Colon (tissue), 2 donors: ENCODE measurements around the gene SEMA4C.

Experiments
- FAIRE-seq: peaks from 2 replicates; lab custom pipeline; 2012; peaks lifted over from hg19 to GRCh38; lab: Jason Lieb, UNC
- donor health status: control.
- donor health status: control.

The SEMA4C gene

DNA sequence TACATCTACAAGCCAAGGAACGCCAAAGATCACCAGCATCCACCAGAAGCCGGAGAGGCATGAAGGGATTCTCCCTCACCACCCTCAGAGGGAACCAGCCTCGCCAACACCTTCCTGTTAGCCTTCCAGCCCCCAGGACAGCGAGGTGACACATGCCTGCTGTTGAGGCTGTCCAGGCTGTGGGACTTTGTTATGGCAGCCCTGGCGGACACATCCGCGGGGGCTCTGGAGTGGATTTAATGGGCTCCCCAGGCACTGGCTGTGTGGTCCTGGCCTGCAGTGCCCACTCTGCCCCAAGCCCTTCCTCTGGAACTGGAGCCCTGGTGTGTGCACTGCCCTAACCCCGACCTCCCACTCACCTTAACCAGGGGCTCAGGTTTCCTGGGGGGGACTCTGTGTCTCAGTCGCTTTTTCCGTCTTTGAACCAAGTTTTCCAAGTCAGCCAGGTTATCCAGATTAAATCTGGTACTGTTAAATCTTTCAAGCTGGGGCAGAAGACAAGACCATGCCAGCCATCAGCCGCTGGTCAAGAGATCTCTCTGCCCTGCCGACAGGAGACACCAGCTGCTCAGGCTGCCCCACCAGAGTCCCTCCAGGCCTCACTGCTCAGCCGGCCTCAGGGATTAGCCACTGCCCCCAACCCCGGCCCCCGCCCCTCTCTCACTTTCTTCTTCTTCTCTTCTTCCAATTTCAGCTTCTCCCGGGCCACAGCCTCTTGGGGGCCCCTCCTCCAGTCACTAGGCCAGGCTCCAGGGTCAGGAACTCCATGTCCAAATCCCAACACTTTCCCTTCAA is 28.0 kb downstream of the SEMA4C start:
- FAIRE-seq: no peak

- no peak for FAIRE-seq
Observed at GRCh38 chr2:96839875-96840850, 29.7 kb downstream of the SEMA4C start.

- no peak for FAIRE-seq
Observed at GRCh38 chr2:96839293-96839874, 30.5 kb downstream of the SEMA4C start.

GRCh38 chr2:96838345-96839292 is 31.3 kb downstream of the SEMA4C start:
- FAIRE-seq: no peak

GRCh38 chr2:96837575-96837974 is 32.3 kb downstream of the SEMA4C start:
- FAIRE-seq: no peak

DNA sequence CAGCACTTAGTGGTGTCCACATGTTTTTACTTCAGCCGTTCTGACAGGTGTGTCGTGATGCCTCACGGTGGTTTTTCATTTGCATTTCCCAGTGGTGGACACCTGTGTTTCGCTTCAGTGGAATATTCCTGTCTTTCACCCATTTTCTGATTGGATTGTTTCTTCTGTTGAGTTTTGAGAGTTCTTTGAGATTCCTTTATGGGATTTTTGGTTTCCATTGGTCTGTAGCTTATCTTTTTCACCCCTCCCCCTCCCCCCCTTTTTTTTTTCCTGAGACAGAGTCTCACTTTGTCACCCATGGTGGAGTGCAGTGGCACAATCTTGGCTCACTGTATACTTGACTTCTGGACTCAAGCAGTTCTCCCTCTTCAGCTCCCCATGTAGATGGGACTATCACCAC is 34.0 kb downstream of the SEMA4C start:
- FAIRE-seq: no peak

GRCh38 chr2:96832754-96833507 is 36.9 kb downstream of the SEMA4C start:
- FAIRE-seq: no peak

- no peak for FAIRE-seq
Observed at GRCh38 chr2:96832408-96832753, 37.5 kb downstream of the SEMA4C start.

DNA sequence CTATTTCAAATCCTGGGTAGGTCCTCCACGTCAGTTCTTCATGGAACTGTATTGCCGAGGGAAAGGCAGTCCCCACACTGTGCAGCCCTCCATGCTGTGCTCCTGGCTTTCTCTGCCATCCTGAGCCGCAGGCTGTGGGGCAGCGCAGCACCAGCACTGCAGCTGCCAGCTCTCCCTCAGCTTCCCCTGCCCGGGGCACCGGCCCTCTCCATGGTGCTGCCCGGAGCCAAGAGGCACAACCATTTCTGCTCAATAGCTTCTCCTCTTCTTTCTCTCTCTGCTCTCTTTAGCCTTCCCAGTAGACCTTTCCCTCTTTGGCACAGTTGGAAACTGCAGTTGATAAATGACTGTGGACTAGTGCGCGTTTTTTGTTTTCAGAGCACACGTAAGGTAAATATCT is 38.2 kb downstream of the SEMA4C start:
- FAIRE-seq: no peak

GRCh38 chr2:96830044-96830562 is 39.8 kb downstream of the SEMA4C start:
- no peak for FAIRE-seq

DNA sequence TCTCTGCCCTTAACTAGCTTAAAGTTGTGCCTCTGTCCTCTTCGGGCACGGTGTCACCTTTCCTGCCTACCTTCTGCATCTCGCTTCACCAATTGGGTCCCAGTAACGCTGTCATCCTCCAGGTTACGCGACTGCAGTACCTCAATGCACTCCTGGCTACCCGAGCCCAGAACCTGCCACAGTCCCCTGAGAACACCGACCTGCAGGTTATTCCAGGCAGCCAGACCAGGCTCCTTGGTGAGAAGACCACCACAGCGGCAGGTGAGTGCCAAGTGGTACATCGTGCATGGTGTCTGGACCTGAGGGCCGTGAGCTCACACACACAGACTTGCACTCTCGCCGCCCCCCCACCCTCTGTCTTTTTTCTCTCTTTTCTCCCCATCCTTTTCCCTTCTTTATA is 41.0 kb downstream of the SEMA4C start:
- FAIRE-seq: no peak

DNA sequence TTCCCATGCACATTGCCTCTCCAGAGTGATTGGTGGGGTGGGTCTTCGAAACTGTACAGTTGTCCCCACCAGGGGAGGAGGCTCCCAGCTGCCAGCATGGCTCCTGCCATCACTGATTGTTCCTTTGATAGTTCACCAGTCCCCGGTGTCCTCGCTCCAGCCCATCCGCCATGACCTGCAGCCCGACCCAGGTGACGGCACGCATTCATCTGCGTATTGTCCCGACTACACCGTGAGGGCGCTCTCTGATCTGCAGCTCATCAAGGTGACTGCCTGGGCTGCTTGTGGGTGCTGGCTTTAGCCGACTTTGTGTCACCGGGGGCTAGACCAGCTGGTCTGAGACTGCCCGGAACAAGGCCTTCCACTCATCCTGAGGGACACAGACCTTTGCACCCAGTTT is 41.4 kb downstream of the SEMA4C start:
- no peak for FAIRE-seq

GRCh38 chr2:96826546-96827278 is 43.2 kb downstream of the SEMA4C start:
- FAIRE-seq: no peak

DNA sequence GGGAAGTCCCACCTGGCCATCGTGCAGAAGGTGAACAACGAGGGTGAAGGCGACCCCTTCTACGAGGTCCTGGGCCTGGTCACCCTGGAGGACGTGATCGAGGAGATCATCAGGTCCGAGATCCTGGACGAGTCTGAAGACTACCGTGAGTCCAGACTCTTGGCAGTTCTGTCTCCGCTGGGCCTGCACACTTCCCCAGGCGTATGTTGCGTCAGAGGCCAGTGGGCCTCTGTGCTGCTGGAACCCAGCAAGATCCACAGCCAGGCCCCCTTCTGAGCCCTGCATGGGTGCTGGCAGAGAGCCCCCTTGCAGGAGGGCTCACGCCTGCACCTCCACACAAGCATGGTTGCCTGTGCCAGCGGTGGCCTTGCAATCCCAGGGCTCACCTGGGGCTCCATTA is 44.8 kb downstream of the SEMA4C start:
- FAIRE-seq: no peak

DNA sequence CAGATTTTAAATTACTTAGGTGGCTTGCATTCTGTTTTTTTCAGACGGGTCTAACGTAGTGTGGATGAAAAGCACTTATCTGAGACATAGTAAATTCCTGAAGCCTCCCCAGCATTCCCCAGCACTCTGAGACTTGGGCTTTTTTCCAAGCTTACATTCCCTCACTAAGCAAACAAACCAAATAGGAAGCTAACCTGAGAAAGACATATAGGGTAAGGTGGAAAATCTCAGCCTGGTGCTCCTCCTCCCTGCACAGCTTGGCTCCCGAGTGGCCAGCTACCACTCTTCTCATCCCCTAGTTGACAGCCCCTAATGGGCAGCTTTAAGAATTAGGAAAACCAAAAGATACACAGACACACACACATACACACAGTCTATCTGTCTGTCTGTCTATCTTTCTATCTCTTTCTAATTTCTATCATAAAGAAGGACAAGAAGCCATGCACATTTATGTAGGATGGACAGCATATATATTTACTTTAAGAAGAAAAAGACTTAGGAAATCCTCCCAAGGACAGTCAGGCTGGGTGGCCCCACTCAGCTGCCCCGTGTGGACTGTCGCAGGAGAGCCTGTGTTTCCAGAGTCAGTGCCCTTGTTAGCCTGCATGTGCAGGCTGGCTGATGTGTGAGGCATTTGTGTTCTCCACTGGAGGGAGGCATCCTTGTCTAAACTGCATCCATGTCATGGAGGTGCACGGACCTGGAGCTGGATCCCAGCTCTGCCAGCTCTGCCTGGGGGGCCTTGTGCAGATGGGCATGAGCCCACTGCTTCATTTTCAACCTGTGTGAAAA is 45.6 kb downstream of the SEMA4C start:
- no peak for FAIRE-seq

DNA sequence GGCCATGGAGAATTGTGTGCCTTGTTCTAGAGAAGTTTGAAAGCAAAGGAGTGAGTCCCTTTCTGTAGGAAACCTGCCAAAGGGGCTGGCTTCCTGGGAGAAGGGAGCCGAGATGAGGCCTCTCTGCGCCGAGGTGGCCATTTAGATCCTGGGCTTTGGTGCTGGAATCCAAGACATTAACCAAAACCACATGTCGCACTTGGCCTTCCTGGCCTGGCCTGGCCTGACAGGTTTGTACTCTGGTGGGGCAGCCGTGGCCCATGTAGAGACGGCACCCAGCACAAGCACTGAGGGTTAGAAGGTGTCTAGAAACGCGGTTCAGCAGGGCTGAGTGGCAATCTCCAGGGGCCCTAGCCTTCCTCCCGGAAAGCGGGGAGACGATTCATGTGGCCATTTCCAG is 46.7 kb downstream of the SEMA4C start:
- no peak for FAIRE-seq

- FAIRE-seq: no peak
Observed at GRCh38 chr2:96822786-96823185, 47.1 kb downstream of the SEMA4C start.

DNA sequence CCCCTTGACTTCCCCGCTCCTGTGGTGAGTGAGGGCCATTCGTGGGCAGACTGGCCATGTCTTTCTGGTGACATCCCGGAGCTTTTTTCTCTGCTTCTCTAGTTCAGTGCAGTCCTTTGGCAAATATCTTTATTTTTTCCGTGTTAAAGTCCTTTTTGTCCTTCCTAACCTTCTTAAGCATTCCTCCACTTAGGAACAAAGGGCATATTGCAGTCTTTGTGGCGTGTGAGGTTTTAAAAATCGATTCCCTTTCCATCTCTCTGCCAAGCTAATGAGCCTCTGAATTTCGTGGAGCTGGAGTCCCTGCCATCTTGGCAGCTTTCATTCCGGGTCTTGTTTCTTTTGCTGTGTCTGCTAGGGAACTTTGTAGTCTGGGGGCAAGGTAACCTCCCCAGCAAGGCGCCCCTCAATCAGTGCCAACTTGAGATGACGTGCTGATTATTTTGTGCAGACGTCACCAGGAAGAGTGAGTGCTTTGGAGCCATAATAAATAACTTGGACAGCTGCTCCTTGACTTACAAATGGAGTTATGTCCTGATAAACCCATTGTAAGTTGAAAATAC is 48.7 kb downstream of the SEMA4C start:
- no peak for FAIRE-seq
